OCI-LY1 (cell line): ENCODE data around the gene KCNIP2.

Experiments used
- EZH2 ChIP-seq: fragments of 200-600 bp; sonication (generic), shearing (Covaris generic); IDR thresholded peaks from 2 replicates; pipeline ENCODE4 v1.8.0; 2017; ENCODE audit warnings: borderline replicate concordance, mixed run types, mild to moderate bottlenecking, antibody characterized with exemption, low read length, moderate library complexity, mixed read lengths
- TF ChIP-seq, protein P1 (sequence below): fragments of 200-600 bp; sonication (generic), shearing (Covaris generic); IDR thresholded peaks from 2 replicates; pipeline ENCODE4 v1.5.1; 2017; ENCODE audit warnings: mild to moderate bottlenecking, antibody characterized with exemption, low read length, moderate library complexity, mixed read lengths

DNA sequence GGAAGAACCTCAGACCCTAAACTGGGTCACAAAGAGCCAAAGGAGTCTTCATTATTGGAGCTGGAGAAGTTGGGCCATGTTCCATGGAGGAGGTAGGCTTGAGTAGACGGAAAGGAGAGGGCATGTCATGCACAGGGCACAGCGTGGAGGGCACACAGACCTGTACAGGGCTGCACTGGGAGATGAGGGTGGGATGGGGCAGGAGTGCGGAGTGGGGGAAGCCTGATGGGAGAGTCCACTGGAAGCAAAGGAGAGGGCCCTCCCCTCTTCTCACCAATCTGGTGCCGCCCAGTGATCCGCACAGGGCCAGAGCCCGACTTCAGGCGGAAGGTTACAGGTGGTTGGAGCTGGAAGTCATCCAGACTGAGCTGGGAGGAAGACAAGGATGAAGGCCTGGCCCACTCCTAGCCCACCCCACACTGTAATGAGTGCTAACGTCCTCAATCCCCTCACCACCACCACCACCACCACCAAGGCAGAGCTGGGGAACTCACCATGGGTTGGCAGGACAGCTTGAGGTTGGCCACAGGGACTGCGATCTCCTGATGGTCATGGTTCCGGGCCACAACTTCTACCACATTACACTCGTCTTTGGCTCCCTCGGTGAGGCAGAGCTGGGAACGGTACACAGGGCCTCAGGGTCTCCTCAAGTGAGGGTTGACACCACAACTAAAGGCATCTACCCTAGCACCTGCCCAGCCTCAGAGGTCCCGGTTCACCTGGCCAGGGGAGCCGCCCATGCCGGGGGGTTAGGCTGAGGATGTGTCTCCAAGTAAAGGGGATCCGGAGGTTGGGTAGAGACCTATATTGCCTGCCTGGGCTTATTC, 61.4 kb downstream of the KCNIP2 start:
- TF ChIP-seq, protein P1, sequence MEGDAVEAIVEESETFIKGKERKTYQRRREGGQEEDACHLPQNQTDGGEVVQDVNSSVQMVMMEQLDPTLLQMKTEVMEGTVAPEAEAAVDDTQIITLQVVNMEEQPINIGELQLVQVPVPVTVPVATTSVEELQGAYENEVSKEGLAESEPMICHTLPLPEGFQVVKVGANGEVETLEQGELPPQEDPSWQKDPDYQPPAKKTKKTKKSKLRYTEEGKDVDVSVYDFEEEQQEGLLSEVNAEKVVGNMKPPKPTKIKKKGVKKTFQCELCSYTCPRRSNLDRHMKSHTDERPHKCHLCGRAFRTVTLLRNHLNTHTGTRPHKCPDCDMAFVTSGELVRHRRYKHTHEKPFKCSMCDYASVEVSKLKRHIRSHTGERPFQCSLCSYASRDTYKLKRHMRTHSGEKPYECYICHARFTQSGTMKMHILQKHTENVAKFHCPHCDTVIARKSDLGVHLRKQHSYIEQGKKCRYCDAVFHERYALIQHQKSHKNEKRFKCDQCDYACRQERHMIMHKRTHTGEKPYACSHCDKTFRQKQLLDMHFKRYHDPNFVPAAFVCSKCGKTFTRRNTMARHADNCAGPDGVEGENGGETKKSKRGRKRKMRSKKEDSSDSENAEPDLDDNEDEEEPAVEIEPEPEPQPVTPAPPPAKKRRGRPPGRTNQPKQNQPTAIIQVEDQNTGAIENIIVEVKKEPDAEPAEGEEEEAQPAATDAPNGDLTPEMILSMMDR = no peak
- no peak for TF ChIP-seq EZH2
